ENCODE results near the gene CYLD.

The CYLD gene

DNA sequence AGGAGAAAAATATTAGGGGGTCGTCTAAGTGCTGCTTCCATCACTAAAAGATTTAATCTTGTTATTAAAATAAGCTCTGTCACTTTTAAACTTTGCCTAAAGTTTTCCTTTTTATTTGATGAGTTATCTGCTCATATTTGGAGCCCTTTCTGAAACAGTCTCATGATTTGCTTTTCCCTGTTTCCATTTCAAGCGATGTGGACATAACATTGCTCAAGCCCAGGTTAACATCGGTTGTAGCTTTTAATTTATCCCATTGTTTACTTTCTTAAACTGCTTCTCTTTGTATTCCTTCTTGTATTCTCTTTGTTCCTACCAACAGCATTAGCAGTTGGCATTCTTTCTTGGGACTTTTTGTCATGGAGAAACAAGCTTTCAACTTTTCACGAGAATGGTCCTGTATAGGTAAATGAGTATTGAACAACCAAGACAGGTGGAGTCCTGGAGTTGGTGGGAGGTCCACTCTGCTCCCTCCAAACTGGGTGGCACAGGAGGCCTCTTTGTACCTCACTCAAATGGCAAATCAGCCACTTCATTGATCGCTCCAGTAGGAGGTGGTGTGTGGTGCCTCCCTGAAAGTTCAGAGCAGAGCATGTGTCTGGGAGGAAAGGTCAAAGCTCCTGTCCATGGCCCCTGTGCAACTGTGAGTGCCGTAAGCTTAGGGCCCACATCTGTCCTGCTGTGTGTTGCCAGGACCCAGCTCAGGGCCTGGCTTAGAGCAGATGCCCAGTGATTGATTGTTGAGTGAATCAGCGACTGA is 107.0 kb downstream of the CYLD start:
- no peak for DNase-seq

Measured in left hindlimb (tissue), 1 donor.